Keratinocyte (primary cell): ENCODE data around the gene GCC2. TPM values are rescaled to one million over a fixed set of nuclear protein-coding genes. Genes with fewer than 3 reads are reported as not detected.

ENCODE experiments used
- DNase-seq: peaks from one replicate; pipeline ENCODE4 v3.0.0-alpha.2; 2011; ENCODE audit warnings: low read depth, missing footprints, low spot score
- FAIRE-seq: peaks from 2 replicates; lab custom pipeline; 2011; peaks lifted over from hg19 to GRCh38; lab: Jason Lieb, UNC
- H2AFZ ChIP-seq: 2 replicates; pipeline ENCODE4 v1.6.0; 2012; ENCODE audit warnings: low read length, control low read depth, inconsistent platforms; ENCODE audit not compliant: control insufficient read depth
- H3K27ac ChIP-seq: 2 replicates; pipeline ENCODE4 v1.5.1; 2011; ENCODE audit warnings: low read length; ENCODE audit not compliant: control insufficient read depth, insufficient read depth
- H3K27me3 ChIP-seq: 3 replicates; pipeline ENCODE4 v1.6.0; 2011; ENCODE audit warnings: low read length; ENCODE audit not compliant: control insufficient read depth, insufficient read depth; ENCODE audit errors: extremely low read depth
- H3K36me3 ChIP-seq, 2 experiments: 2 replicates in 1 of 2; 3 replicates in 1 of 2; pipeline ENCODE4 v1.5.1; 2011; ENCODE audit warnings: low read length in 2 of 2, mild to moderate bottlenecking in 1 of 2; ENCODE audit not compliant: control insufficient read depth in 2 of 2, insufficient read depth in 2 of 2; ENCODE audit errors: extremely low read depth in 1 of 2
- H3K4me1 ChIP-seq: 3 replicates; pipeline ENCODE4 v1.5.1; 2011; ENCODE audit warnings: low read length; ENCODE audit not compliant: control insufficient read depth, insufficient read depth; ENCODE audit errors: extremely low read depth
- H3K4me2 ChIP-seq: 3 replicates; pipeline ENCODE4 v1.6.0; 2011; ENCODE audit warnings: low read depth, low read length; ENCODE audit not compliant: control insufficient read depth, insufficient read depth; ENCODE audit errors: extremely low read depth
- H3K4me3 ChIP-seq, 3 experiments: fragments of 200-600 bp in 1 of 3; sonication (generic) in 1 of 3; 2 replicates in 2 of 3; 3 replicates in 1 of 3; pipeline ENCODE4 v1.5.1; 2011 to 2016; ENCODE audit warnings: low read length in 3 of 3, mild to moderate bottlenecking in 3 of 3, control low read depth in 2 of 3, inconsistent platforms in 1 of 3, low read depth in 1 of 3, mixed read lengths in 1 of 3, mixed run types in 1 of 3, moderate library complexity in 1 of 3; ENCODE audit not compliant: control insufficient read depth in 2 of 3, insufficient read depth in 2 of 3; ENCODE audit errors: extremely low read depth in 1 of 3
- H3K79me2 ChIP-seq: 2 replicates; pipeline ENCODE4 v1.6.0; 2012; ENCODE audit warnings: low read length; ENCODE audit not compliant: control insufficient read depth, insufficient read depth
- H3K9ac ChIP-seq: 3 replicates; pipeline ENCODE4 v1.6.0; 2011; ENCODE audit warnings: low read length; ENCODE audit not compliant: control insufficient read depth, insufficient read depth; ENCODE audit errors: extremely low read depth
- H3K9me1 ChIP-seq: 3 replicates; pipeline ENCODE4 v1.6.0; 2011; ENCODE audit warnings: low read length; ENCODE audit not compliant: control insufficient read depth, insufficient read depth; ENCODE audit errors: extremely low read depth
- H3K9me3 ChIP-seq: 2 replicates; pipeline ENCODE4 v1.5.1; 2012; ENCODE audit warnings: low read depth, low read length; ENCODE audit not compliant: control insufficient read depth
- H4K20me1 ChIP-seq: 3 replicates; pipeline ENCODE4 v1.6.0; 2011; ENCODE audit warnings: low read length; ENCODE audit not compliant: control insufficient read depth, insufficient read depth; ENCODE audit errors: extremely low read depth
- CTCF ChIP-seq, 3 experiments: IDR thresholded peaks in 1 of 3; conservative IDR thresholded peaks in 1 of 3; optimal IDR thresholded peaks in 1 of 3; 2 replicates in 2 of 3; 3 replicates in 1 of 3; pipeline versions ENCODE3 to v1.5.1; 2011; ENCODE audit warnings: low read length in 3 of 3, mild to moderate bottlenecking in 3 of 3, moderate library complexity in 2 of 3, control low read depth in 1 of 3, inconsistent platforms in 1 of 3; ENCODE audit not compliant: insufficient read depth in 2 of 3; ENCODE audit errors: extremely low read depth in 1 of 3
- EZH2 ChIP-seq: IDR thresholded peaks from one replicate; pipeline ENCODE4 v1.6.1; 2012; ENCODE audit warnings: inconsistent platforms, mild to moderate bottlenecking, low read length, moderate library complexity
- dilution Hi-C: fragments of 300-500 bp; cut with MboI; formaldehyde crosslinking; loops from one replicate; pipeline ENCODE4 v1.7.0; 2020; ENCODE audit warnings: low sequenced_read_pairs; ENCODE audit not compliant: extremely low pct_ligation_motif_present
- polyA plus RNA-seq, 5 experiments: library from polyadenylated mRNA; depleted of rRNA in 3 of 5; stranded (reverse) in 3 of 5; stranded (forward) in 1 of 5; unstranded in 1 of 5; fragments of >200 nt; gene quantifications; 1 replicate in 1 of 5; 2 replicates in 3 of 5; 3 replicates in 1 of 5; pipeline versions ENCODE4 v1.2.1 to v1.2.3, GENCODE V29; 2011 to 2012; ENCODE audit warnings: missing spikeins in 2 of 5, low read depth in 1 of 5, low replicate concordance in 1 of 5

Gene GCC2
- polyA plus RNA-seq, 1 donor (not counting 4 experiments of a cell fraction or from before 2014, with no cell fraction given): 8.4 TPM

- H3K4me1 ChIP-seq: no peaks in the 10 kb centered on the region
- TF ChIP-seq CTCF (optimal IDR thresholded peaks at IDR 0.05 in 1 of 3, IDR thresholded peaks at IDR 0.05 in 1 of 3, conservative IDR thresholded peaks at IDR 0.05 in 1 of 3; ENCODE audit: extremely low read depth in 1 of 3, insufficient read depth in 2 of 3, low read length in 3 of 3) (no peak), EZH2 (no peak)
- no peak overlapping the region for H3K9ac ChIP-seq
- H3K4me2 ChIP-seq: no peak overlapping the region
- dilution Hi-C loops: no loop called here
- H3K9me3 ChIP-seq: peaks cover 6% of the 10 kb centered on the region
- H4K20me1 ChIP-seq: no peaks in the 10 kb centered on the region
- H2AFZ ChIP-seq: no peak overlapping the region
- H3K27ac ChIP-seq: no peak overlapping the region
- FAIRE-seq: peak; percentile 46
- H3K36me3 ChIP-seq: no peaks in the 10 kb centered on the region
- no peak overlapping the region for H3K4me3 ChIP-seq
- no peaks in the 10 kb centered on the region for H3K27me3 ChIP-seq
- no peak for DNase-seq
- no peaks in the 10 kb centered on the region for H3K9me1 ChIP-seq
- no peaks in the 10 kb centered on the region for H3K79me2 ChIP-seq
These were observed 44.1 kb upstream of the GCC2 start for GRCh38 chr2:108404784-108405397.

- FAIRE-seq (no peak), DNase-seq (no peak)
- Histone ChIP-seq H3K79me2 (no peaks in the 10 kb centered on the region), H3K4me3 (no peak overlapping the region), H3K36me3 (no peaks in the 10 kb centered on the region), H3K27me3 (no peaks in the 10 kb centered on the region), H2AFZ (no peak overlapping the region), H3K27ac (no peak overlapping the region), H3K4me2 (no peak overlapping the region), H4K20me1 (no peaks in the 10 kb centered on the region), H3K9me1 (no peaks in the 10 kb centered on the region), H3K9ac (no peak overlapping the region), H3K9me3 (peaks cover 4% of the 10 kb centered on the region), H3K4me1 (peaks cover 5% of the 10 kb centered on the region)
- no peak for TF ChIP-seq CTCF (optimal IDR thresholded peaks at IDR 0.05 in 1 of 3, IDR thresholded peaks at IDR 0.05 in 1 of 3, conservative IDR thresholded peaks at IDR 0.05 in 1 of 3; ENCODE audit: extremely low read depth in 1 of 3, insufficient read depth in 2 of 3, low read length in 3 of 3)
- dilution Hi-C loops: no loop called here
These were observed 40.9 kb upstream of the GCC2 start for GRCh38 chr2:108407864-108408729.
